HG02759 (cell line): ENCODE data around the gene METTL8.

Source experiments
- ATAC-seq: cut with Tn5 transposase; IDR thresholded peaks from one replicate; pipeline ENCODE4 v1.9.1; 2021; ENCODE audit warnings: mild to moderate bottlenecking, moderate library complexity; ENCODE audit not compliant: unreplicated experiment

The METTL8 gene

DNA sequence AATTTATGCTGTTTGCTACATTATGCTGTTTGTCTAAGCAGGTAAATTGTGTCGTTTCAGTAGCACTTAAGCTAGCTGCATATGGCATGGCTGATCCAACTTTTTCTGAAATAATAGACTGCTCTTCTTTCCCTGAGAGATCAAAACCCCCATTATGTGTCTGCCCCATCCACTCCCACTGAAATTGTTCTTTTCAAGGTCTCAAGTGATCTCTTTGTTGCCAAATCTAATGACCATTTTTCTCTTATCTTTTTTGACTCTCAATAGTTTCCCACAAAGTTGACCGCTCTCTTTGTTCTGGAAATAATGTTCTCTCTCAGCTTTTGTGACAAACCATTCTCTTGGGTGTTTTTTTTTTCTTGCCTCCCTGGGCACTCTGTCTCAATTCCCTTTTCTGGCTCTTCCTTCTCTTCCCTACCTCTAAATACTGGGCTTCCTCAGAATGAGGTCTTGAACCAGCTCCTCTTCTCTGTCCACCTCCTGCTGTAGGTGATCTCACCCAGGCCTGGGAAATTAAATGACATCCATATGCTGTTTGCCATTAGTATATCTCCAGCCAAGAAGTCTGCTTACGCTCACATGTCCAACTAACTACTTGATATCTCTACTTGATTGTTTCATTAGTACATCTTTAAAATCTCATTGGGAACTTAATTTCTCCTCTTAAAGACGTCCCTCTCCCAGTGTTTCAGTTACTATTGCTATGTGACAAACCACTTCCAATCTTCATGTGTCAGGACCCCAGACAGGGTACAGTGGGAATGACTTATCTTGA, 165.7 kb downstream of the METTL8 start:
- ATAC-seq: no peak
